ENCODE measurements around the gene BDKRB1. TPM values are rescaled to one million over a fixed set of nuclear protein-coding genes. Genes with fewer than 3 reads are reported as not detected.

The BDKRB1 gene
- 13.1 and 13.4 TPM in 2 replicates for total RNA-seq

GRCh38 chr14:96255501-96256366, at the start of gene BDKRB1:
BDKRB1 (plus strand) TSS chr14:96256210; CDS start chr14:96263683, 7,473 bp downstream.

Other genes with a start within 250 kb of the BDKRB1 start
- gene C14orf132, start 216.8 kb upstream of the BDKRB1 start, total RNA-seq: 32.0 and 35.3 TPM in 2 replicates
- gene BDKRB2, start 51.4 kb upstream of the BDKRB1 start, total RNA-seq: 80.9 and 172 TPM in 2 replicates
- 23.8 and 33.1 TPM in 2 replicates for gene ATG2B, start 107.1 kb downstream of the BDKRB1 start, total RNA-seq
- 27.3 and 79.1 TPM in 2 replicates for gene GSKIP, start 107.3 kb downstream of the BDKRB1 start, total RNA-seq
- gene AK7, start 135.9 kb downstream of the BDKRB1 start, total RNA-seq: 0.32 and 1.4 TPM in 2 replicates
- 46.9 and 59.3 TPM in 2 replicates for gene PAPOLA, start 246.2 kb downstream of the BDKRB1 start, total RNA-seq

Data from bronchial smooth muscle cell (primary cell).